Dedifferentiated amniotic fluid mesenchymal stem cell (primary cell): ENCODE measurements around the gene KCNN2.
"Not testable (repeated sequence)": the region's sequence is repeated elsewhere in the genome, so short reads cannot be mapped to it uniquely, and the experiment has no call there.

Experiments used
- DNase-seq: peaks from one replicate; pipeline ENCODE4 v3.0.0-alpha.2; 2016; ENCODE audit errors: extremely low spot score

Gene KCNN2

DNA sequence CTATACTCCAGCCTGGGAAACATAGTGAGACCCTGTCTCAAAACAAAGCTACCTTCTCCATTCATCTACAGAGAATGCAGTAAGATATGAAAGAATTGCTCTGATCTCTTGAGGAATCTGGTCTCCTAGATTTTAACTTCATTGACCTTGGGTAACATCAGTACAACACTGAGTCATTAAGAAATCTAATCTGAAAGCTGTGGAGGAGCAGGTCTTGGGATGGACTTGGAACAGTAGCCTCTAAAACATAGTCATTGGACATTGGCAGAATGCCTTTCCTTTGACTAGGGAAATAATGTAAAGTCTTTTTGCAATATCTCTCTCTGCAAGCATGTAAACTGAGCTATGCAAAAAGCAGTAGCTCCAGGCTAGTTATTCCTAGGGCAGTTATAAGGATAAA lies 58.1 kb downstream of the KCNN2 start:
- peak; percentile 55 for DNase-seq

DNA sequence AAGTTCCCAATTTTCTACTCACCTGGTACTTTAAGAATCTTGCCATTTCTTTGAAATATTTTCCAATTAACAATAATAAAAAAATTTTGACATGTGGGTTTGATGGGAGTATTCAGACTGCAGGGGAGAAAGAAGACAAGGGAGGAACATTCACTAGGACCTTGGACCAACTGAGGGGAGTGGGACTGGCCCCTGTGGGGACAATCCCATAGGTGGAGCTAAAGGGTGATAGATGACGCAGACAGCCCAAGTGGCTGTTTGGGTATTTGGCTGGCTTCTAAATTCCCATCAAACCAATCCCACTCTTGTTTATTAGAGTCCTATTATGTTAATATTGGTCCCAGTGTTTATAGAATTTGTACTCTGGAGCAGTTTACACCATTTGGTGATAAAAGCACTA lies 65.3 kb downstream of the KCNN2 start:
- no peak for DNase-seq

GRCh38 chr5:114430532-114430931 lies 68.7 kb downstream of the KCNN2 start:
- DNase-seq = no peak

DNA sequence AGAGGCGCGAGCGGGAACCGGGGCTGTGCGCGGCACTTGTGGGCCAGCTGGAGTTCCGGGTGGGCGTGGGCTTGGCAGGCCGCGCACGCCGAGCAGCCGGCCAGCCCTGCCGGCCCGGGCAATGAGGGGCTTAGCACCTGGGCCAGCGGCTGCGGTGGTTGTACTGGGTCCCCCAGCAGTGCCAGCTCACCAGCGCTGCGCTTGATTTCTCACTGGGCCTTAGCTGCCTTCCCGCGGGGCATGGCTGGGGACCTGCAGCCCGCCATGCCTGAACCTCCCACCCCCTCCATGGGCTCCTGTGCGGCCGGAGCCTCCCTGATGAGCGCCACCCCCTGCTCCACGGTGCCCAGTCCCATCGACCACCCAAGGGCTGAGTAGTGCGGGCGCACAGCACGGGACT lies 70.8 kb downstream of the KCNN2 start:
- not testable (repeated sequence) for DNase-seq

DNA sequence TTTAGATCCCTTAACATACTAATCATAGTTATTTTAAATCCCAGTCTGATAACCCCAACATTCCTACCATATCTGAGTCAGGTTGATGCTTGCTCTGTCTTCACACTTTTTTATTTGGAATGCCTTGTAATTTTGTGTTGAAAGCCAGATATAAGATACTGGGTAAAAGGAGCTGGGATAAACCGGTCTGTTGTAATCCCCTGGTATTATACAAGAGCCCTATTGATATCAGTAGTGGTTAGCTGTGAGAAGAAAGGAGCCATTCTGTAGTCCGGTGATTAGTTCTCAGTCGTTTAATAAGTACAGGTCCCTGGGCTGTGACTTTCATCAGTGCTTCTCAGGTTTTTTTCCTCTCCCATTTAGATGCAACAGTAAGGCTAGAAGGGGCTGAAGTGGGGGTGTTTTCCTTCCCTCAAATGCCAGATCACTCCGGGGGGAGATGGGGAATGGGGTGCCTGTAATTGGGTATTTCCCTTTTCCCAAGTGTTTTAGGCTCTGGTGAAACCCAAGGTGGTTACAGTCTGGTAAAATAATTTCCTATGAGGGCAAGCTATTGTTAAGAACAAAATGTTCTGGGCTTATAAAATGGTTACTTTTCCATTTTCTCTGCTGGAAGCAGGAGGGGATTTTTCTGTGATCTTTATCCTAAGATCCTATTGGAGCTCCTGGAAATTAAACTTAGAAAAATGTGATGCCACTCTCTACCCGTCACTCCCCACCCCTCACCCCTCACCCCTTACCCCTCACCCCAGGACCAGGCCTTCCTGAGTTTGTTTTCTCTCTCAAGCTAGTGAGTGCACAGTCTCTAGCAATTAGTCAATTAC lies 72.7 kb downstream of the KCNN2 start:
- DNase-seq = no peak

GRCh38 chr5:114435220-114435481 lies 73.3 kb downstream of the KCNN2 start:
- DNase-seq = no peak

GRCh38 chr5:114435885-114436299 lies 74.0 kb downstream of the KCNN2 start:
- DNase-seq = no peak

- DNase-seq = no peak
Observed at GRCh38 chr5:114437936-114438335, 76.1 kb downstream of the KCNN2 start.

DNA sequence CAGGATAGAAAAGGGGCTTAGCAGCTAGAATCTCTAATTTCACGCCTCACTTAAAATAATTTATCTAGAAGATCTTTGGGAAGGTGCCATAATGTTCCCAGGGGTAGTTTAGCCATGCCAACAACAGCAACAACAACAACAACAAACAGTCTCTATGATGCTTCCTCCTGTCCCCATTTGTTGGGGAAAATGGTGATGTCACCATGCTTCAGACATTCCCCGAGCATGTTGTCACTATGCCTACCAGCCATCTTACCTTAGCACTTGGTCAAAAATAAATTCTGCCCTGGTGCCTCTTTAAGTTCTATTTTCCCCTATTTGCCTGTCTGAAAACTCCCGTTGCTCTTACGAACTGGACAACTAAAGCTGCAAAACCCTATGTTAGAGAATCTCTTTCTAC lies 76.6 kb downstream of the KCNN2 start:
- DNase-seq = no peak

GRCh38 chr5:114447084-114447773 lies 85.4 kb downstream of the KCNN2 start:
- DNase-seq = no peak

DNA sequence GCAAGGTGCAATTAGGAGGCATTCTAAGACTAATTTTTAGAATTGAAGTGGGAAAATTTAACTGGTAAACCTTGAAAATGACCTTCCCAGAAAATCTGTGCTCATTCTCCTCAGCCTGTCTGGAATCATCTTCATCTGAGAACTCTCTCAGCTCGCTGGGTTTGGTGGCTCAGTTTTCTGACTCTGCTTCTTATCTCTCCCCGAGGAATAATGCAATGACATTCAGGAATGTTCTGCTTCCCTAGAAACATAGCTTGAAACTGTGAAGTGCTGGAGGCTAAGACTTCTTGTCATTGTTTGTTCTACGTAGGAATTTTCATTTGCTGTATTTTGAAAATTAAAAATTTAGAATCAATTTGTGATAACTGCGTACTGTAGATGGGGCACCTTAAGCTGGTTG lies 86.6 kb downstream of the KCNN2 start:
- DNase-seq = no peak

- DNase-seq = peak; percentile 72
Observed at GRCh38 chr5:114449860-114450421, 88.1 kb downstream of the KCNN2 start.

DNA sequence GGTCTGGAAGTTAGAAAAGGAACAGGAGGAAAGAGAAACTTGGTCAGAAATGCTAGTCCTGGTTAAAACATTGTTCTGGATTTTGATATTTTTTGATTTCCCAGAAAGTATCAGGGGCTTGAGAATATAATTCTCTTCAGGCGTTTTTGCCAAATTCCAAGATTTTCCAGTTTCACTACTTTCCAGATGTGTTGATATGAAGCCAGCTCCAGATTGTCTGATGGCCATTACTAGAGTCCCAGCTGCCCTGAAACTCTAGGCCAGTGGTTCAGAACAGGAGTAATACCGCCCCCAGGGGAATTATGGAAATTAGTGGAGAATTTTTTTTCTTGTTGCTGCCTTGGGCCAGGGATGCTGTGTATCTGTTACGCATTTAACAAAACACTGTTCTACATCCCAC lies 88.6 kb downstream of the KCNN2 start:
- peak; percentile 57 for DNase-seq

DNA sequence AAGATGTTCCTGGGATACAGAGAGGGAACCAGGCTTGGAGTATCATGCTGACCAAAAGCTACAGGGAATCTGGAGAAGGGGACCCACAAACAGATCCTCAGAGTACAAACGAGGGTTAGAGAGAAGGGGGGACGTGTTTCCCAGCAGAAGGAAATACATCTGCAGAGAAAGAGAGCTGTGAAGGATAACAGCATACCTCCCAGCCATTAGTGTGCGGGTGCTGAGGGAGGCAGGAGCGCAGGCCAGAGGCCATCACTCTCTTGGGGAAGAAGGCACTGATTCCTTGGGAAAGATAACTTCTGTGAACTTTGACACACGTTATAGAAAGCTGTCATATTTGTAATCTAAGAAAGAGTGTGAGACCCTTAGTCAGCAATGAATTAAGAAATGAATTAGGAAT lies 96.9 kb downstream of the KCNN2 start:
- DNase-seq = no peak

DNA sequence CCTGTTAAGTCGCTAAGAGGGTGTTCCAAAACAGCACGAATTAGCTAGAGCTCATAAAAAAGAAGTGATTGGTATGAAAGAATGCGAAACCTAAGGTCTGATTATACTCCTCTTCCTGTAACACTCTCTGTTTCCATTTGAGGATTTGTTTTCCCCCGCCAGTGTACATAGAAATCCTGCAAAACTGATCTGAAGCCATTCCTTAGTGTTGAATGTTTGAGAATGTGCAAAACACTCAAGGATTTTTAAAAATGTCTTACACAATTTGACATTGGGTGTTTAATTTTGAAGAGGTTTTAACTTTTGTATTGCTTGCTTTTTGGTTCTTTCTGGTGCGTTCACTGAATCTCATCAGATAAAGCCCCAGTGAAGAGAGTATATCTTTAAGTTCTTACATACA lies 105.3 kb downstream of the KCNN2 start:
- no peak for DNase-seq

GRCh38 chr5:114467729-114468128 lies 105.9 kb downstream of the KCNN2 start:
- DNase-seq = no peak

GRCh38 chr5:114469372-114469771 lies 107.5 kb downstream of the KCNN2 start:
- DNase-seq = no peak

DNA sequence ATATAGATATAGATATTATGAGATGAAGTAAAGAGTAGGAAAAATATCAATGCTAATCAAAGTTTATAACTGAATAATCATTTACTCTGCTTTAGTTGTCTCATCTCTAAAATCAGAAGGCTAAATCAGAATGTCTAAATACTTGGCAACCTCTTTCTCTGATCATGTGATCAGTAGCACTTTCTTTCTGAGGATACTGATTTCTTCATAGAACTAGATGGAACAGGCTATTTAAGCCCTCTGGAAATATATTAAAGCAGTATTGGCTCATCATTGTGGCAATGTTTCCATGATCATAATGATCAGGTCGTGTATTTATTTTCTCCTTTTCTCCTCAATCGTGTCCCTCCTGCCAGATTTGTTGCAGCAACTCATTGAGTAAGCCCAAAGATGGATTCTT lies 109.7 kb downstream of the KCNN2 start:
- DNase-seq = no peak

- DNase-seq = no peak
Observed at GRCh38 chr5:114473541-114473940, 111.7 kb downstream of the KCNN2 start.

DNA sequence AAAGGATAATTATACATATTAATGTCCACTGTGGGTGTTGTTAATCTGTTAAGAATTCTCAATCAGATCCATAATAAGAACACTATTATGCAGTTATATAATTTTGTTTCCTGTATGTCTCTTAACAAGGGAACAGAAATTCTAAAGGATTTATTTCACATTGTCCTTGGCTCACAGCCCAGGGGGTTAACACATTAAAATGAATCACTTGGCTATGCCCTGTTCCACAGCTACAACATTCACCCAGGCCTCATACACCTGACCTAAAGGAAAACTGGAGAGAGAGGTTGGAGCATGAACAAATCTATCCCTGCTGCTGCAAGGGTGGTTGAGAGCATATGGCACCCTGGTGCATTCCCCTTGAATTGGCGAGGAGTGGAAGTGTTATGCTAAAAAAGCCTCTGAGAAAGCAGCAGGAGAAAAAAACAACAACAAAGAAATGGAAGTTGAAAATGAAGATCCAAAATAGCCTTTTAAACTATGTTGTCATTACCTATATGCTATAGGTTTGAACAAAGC lies 116.0 kb downstream of the KCNN2 start:
- DNase-seq = no peak

GRCh38 chr5:114500756-114501155 lies 138.9 kb downstream of the KCNN2 start:
- no peak for DNase-seq

DNA sequence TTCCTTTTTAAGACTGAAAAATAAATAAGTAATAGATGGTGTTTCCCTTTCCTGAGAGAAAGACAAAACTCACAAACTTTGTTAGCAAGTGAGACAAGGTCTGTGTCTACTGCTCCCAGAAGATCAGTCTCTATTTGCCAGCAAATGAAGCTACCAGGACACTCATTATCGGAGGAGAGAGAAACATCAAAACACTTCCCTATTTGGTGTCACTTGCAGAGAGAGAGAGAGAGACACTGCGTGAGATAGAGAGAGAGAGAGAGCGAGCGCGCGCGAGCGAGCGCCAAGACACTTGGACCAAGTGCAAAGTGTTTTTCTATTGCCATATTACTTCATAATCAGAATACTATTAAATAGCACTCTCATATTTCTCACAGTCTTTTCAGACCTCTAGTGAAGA lies 142.7 kb downstream of the KCNN2 start:
- no peak for DNase-seq

DNA sequence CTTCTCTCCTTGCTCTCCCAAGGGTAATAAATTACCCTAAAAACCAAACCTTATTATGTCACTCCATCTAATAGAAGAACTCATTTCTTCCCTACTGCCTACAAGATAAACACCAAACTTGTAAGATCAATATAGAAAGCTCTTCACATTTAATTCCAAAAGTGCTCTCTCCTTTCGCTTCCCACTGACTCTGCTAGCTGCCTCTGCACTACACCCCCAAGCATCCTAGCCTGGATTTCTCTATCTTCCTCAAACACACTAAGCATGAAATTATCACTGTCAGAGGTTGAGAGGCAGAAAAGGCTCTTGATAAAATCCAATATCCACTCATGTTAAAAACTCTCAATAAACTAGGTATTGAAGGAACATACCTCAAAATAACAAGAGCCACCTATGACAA lies 162.4 kb downstream of the KCNN2 start:
- DNase-seq = no peak
